Stimulated activated CD4-positive, alpha-beta T cell treated with anti-CD3 and anti-CD28 coated beads, Interleukin-1b, Interleukin-23, amount 100 ng/mL, for 4 hours (primary cell): Measurements from ENCODE around the gene PKD1.
"Not testable (repeated sequence)": the region's sequence is repeated elsewhere in the genome, so short reads cannot be mapped to it uniquely, and the experiment has no call there.

Experiments
- DNase-seq, 2 donors: peaks; one replicate each; pipeline ENCODE4 v3.0.0-alpha.2; 2020; ENCODE audit warnings: low read depth in 2 of 2

Gene PKD1

DNA sequence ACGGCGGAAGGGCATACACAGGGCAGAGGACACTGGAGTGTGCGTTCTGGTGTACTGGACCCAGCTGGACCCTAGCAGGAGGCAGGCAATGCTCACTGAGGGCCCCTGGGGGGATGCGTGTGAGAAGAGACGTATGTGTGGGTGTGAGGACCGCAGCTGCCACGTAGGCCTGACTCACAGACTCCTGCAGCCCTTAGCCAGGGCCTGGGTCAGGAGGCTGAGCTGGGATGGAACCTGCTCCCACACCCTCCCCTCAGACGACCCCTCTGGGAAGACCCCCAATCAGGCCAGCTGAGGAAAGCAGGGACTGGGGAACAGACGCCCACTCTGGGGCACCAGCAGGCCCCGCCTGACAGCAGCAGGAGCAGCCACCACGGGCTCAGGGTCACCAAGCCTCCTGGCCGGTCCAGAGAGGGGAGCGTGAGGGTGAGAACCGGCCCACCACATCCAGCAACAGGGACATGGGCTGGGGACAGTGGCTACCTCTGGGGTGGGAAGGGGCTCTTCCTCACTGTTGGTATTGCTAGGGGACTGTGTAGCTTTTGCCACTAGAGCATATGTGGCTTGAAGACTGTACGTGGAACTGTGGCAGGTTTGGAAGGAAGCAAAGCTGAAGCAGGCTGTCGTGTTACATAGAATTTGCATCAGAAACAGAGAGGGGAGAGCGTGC, 28.4 kb downstream of the PKD1 start:
- not testable (repeated sequence) for DNase-seq

DNA sequence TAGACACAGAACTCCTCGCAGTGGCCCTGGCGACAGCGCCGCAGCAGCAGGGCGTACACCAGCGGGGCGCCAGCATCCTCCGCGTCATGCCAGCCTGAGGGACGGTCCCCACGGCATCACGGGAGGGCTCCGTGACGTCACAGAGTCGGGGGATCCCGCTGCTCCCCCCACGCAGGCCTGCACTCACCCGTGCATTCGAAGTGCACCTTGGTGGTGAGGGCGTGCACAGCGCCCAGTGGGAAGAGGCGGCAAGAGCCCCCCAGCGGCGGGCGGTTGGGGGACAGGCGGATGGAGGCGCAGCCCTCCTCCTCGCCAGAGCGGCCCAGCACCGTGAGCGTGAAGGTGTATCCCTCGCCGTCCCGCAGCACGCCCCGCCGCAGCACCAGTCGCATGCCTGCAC, 29.5 kb downstream of the PKD1 start:
- not testable (repeated sequence) for DNase-seq

DNA sequence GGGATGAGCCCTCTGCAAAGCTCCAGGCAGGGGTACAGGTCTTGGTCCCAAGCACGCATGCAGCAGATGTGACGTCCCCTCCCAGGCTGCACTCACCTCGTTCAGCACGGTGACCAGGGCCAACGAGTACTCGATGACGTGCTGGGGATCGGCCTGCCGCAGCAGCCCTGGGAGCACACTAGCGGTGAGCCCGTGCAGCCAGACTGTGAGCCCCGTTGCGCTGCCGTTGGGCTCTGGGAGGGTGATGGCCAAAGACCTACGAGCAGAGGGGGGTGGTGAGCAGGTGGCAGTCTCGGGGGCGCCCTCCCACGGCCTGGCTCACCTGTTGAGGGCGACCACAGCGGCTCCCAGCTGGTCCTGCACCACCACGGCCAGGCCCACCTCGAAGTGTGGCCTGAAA, 29.9 kb downstream of the PKD1 start:
- DNase-seq = not testable (repeated sequence)

DNA sequence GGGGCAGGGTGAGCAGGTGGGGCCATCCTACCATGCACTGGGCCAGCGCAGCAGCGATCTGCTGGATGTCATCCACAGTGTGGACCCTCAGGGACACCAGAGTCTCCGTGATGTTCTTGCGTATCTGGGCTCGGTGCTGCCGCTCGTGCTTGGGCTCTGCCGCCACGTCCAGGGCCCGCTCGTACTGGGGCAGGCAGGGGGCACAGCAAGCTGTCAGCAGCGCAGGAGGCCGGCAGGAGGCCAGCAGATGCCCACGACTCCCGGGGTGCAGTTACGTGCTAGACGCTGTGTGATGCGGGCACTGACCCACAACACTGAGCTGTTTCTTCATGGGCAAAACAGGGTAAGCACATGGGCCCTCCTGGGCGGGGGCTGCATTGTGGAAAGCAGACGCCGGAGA, 30.4 kb downstream of the PKD1 start:
- DNase-seq = not testable (repeated sequence)

DNA sequence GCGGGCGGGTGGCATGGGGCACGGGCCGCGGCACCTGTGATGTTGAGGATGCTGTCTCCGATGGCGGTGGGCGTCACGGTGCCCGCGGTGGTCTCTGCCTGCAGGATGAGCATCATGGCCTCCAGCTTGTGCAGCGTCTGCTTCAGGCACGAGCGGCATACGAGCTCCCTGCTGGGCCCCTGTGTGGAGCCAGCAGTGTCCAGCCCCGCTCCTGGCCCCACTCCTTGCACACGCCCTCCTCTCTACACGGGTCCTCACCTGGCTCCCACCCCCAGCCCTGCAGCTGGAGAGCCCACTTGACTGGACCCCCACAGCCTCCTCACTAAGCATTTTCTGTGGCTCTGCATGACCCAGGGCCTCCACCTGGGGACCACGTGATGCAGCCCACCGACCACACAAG, 31.2 kb downstream of the PKD1 start:
- not testable (repeated sequence) for DNase-seq

DNA sequence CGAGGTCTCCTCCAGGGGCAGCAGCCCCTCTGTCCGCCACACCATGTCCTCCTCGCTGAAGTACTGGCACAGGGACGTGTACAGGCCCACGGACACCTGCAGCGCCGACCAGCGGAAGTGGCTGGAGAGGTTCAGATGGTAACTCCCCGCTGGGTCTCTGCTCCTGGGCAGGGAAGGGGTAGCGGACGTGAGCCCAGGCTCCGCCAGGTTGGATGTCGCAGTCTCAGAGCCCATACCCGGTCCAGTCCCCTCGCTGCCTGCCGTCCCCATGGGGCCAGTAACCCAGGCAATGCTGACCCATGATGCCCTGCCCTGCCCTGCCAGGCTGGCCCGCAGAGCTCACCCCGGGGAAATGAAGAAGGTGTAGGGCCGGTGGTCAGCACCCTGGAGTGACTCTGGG, 33.2 kb downstream of the PKD1 start:
- no peak for DNase-seq

DNA sequence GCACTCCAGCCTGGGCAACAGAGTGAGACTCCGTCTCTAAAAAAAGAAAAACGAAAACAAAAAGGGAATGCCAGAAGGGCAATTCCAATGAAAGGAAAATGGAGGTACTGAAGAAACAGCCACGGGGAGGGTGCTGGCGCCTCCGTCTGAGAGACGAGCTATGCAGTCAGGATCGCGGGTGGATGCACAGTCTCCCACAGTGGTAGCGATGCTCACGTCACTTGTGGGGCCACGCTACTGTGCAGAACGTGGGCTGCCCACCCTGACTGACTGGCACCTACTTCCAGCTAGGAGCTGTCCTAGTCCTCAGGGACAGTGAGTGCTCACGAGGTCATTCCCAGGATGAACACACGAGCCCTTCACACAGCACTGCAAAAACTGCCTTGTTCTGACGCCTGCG, 34.1 kb downstream of the PKD1 start:
- DNase-seq = not testable (repeated sequence)

DNA sequence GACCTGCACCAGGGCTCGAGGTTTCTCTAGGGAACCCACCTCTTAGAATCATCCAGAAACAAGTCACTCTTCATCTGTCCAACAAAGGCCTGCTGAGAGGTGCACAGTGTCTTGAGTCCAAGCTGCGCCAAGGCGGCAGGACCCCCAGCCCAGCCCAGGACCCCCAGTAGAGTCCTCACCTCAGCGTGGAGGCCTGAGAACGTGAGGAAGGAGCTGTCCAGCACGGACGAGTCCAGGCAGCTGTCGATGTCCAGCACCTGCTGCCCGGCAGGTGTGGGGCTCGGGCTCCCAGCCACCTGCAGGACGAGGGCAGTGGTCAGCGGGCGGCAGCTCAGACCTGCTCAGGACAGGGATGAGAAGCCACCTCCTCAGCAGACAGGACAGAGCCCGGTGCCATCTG, 38.0 kb downstream of the PKD1 start:
- not testable (repeated sequence) for DNase-seq

DNA sequence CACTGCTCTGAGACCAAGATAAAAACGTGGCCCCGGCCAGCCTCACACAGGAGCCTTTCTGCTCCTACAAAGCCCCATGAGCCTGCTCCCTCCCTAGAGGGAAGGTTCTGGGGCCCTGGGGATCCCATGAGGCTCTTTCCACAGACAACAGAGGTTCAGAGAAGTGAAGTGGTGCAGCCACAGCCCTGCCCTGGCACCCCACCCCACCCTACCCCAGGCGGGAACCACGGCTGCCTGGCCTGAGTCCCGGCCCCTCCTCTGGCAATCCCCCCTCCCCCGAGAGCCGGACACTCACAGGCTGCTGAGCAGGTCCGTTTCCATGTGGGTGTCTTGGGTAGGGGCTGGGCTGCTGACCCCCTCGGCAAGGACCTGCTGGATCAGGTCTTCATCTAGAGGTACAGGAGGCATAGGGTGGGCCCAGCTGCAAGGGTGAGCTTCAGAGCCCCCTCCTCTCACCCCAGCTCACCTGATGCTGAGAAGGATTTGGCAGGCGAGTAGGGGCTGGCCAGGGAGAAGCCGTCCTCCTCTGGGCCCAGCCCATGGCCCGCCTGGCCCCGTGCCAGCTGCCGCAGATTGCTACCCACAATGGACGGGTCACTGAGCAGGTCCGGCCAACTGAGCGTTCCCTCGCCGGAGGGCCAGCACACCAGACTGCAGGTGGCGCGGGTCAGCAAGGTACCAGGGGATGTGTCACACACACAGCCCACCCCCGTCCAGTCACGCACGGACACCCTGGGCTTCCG, 38.7 kb downstream of the PKD1 start:
- DNase-seq = no peak

DNA sequence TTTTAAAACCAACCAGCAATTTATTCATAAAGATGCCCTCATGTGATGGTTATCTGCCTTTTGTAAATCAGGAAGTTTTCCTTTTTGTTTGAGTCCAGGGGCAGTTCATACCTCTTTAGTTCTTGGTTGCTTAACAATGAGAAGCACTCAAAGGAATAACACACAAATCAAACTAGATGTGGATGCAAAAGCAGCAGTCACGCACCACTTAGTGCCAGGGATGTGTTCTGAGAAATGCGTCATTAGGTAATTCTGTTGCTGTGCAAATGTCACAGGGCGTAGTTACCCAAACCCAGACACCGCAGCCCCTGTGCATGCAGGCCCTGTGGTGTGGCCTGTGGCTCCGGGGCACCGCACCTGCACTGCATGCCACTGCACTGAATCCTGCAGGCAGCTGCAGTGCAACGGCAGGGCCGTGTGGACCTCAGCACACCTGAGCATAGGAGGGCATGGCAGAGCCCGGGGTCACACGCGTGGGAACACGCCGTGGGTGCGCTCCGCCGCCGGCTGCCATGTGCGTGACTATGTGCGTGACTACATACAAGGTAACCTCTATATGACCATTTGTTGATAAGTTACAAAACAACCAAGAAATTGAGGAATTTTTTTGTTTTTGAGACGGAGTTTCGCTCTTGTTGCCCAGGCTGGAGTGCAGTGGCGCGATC, 39.6 kb downstream of the PKD1 start:
- DNase-seq = no peak

DNA sequence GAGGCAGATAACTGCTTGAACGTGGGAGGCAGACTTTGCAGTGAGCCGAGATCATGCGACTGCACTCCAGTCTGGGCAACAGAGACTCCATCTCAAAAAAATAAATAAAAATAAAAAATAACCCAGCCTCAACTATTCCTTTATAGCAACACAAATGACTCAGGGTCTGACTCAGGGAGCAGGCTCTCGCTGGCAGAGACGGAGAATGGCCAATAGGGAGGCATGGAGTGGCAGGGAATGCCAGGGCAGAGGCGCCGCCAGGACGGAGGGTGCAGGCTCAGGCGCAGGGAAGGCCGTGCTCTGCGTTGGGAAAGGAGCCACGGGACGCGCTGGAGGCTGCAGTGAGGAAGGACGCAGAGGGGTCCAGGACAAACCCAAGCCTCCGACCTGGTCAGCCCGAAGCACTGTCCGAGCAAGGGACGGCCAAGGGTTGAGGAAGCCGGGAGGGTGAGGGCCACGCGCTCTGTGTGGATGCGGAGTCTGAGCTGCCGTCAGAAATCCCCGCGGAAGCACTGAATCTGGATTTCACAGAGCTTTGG, 40.3 kb downstream of the PKD1 start:
- no peak for DNase-seq

DNA sequence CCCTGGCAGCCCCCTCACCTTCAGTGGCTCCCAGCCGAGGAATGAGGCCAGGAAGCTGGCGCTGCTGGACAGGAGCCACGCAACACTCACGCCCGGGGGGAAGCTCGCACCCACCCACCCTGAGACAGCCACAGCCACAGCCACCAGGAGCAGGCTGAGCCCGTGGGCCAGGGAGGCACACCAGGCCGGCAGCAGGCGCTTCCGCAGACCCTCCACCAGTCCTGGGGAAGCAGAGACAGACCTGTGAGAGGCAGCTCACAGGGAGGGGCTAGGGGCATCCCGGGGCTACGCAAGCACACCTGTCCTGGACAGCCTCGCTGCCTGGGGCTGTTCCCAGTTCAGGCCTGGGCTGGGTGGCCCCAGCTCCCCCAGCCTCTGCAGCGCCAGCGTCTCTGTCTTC, 41.9 kb downstream of the PKD1 start:
- no peak for DNase-seq

DNA sequence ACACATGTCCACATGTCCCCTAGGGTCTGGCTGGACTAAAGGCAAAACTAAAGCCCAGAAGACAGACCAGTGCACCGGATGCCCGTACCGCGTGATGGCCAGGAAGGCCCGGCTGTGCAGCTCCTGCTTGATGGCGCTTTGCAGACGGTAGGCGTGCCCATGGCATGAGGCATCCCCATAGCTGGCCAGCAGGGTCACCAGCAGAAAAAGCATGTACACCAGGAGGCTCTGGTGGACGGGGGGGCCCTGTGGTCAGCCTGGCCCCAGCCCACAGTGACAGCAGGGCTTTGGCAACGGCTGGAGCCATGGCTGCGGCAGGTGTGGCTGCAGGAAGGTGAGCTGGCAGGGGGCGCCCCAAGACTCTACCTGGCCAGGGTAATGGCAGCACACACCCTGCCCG, 42.8 kb downstream of the PKD1 start:
- DNase-seq = no peak

DNA sequence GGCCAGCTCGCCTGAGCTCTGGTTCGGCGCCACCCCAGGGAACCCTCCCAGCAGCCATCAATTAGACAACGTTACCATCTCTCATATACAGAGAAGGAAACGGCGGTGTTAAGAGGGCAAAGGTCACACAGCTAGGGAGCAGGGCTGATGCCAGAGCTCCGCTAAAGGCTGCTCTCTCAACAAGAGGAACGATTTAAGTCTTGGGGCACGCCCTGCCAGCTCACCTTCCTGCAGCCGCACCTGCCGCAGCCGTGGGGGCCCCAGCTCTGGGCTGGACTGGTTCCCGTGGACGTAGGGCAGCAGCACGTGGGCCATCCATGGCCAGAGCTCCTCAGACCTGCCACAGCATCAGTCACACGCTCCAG, 43.5 kb downstream of the PKD1 start:
- DNase-seq = no peak

DNA sequence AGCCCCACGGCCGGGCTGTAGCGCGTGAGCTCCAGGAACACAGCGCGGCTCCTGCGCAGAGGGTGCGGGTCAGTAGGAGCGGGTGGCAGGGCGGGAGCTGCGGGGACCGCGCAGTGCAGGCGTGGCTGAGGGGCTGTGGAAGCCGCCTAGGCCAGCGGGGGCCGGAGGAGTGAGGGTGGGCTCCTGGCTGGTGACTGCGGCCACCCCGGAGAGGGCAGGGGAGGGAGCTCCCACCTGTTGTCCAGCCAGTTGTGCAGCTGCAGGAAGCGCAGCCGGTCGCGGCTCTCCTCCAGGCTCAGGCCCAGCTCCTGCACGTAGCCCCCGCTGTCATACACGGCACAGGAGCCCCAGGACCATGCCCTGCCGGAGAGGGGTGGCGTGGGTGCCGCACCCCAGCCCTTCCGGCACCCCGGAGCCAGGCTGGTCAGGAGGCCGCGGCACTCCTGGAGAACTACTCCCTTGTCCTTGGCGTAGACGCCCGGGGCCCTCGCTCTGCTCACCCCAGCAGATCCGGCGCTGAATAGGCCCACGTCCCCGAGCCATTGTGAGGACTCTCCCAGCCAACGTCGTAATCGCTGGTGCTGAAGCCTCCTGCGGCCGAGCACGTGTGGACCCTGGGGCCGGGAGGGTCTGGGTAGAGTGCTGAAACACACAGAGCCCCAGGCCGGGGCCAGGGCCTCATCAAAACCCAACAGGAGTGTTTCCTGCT, 44.0 kb downstream of the PKD1 start:
- DNase-seq = no peak

DNA sequence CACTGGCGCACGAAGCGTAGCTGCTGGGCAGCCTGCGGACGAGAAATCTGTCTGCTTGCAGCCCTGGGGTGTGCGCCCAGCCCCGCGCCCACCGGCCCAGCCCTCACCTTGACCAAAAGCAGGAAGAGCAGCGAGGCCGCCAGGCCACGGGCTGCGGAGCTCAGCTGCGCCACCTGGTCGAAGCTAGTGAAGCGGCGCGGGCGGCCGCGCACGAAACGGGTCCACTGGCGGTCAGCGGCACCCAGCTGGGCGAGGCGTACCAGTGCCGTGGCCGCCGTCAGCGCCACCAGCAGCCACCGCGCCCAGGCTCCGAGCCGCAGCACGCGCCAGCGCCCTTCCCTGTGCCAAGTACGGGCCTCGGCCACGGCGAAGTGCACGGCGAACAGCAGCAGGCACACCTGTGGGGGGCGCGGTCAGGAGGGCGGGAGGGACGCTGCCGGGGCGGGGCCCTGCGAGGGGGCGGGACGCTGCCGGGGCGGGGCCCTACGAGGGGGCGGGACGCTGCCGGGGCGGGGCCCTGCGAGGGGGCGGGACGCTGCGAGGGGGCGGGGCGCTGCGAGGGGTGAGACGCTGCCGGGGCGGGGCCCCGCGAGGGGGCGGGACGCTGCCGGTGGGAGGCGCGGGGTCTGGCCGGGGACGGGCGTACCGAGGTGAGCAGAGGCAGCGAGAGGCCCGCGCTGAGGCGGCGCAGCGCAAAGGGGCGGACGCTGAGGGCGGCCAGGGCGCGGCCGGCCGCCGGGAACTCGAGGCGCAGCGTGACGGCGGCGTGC, 44.7 kb downstream of the PKD1 start:
- no peak for DNase-seq

DNA sequence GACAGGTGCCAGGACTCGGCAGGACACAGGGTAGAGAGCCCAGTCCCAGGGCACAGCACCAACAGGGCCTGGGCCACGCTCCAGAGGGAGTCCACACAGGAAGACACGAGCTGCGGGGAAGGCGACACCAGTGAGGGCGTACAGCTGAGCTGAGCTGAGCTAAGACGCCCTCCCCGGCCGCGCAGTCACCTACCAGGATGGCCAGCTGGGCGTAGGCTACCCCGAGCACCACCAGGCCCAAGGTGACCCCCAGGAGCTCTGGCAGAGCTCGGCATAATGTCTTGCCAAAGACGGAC, 45.3 kb downstream of the PKD1 start:
- DNase-seq = no peak

DNA sequence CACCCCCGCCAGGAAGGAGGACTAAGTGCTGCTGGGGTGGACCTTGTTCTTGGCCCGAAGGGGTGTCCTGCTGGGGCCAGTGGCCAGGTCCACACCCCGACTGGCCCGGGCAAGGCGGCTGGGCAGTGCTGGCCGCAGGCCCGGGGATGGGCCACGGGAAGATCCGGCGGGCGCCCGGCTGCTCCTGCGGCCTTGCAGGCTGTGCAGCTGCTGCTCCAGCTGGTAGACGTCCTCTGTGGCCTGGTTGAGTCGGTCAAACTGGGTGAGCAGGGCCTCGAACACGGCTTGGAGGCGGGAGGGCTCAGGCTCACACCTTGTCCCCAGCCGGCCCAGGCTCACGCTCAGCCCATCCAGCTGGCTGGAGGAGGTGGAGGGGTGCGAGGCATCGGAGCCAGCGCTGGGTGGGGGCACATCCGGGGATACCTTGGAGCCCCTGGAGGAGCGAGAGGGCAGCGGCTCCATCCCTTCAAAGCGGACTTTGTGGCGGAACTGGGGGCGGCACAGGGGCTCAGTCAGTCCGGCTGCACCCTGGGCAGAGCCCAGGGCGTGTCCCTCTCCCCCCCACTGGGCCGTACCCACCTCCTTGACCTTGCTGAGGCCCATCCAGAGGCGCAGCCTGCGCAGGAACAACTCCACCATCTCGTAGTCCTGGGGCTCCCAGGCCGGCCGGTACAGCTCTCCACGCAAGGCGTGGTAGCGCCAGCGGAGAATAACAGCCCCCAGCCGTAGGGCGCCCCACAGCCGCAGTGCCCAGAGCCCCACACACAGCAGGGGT, 45.8 kb downstream of the PKD1 start:
- DNase-seq = no peak

DNA sequence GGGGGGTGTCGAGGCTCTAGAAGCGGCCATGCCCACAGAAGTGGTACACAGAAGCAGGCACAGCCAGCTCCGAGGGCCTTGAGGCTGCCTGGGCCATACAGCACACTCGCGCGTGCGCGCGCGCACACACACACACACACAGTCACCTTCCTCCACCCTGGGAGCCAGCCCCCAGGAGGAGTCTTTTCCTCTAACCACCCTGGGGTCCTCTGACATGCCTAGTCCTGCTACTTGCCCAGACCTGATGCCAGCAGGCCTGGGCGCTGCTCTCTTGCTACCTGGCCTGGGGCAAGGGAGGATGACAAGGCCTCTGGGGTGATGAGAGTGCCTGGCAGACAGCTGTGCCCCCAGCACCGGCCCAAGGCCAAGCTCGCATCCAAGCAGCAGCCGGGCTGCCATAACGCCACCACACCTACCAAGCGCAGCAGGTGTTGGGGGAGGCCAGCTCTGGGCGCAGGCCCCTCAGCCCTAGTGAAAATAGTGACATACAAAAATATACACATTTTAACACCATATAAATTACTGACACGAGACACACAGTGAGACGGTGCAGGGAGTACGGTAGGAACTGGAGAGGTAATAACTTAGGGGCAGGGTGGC, 46.8 kb downstream of the PKD1 start:
- DNase-seq = no peak
